Measurements from ENCODE around the gene ETV4. TPM values are rescaled to one million over a fixed set of nuclear protein-coding genes. Genes with fewer than 3 reads are reported as not detected.

The ETV4 gene
- total and polyA plus RNA-seq, 2 of the 13 experiments (the other 11 are each of a cell fraction or from before 2014, with no cell fraction given), result 128 to 330 TPM

GRCh38 chr17:43545383-43545632, 832 bp downstream of the ETV4 start (continued):
- TF ChIP-seq, protein P1, sequence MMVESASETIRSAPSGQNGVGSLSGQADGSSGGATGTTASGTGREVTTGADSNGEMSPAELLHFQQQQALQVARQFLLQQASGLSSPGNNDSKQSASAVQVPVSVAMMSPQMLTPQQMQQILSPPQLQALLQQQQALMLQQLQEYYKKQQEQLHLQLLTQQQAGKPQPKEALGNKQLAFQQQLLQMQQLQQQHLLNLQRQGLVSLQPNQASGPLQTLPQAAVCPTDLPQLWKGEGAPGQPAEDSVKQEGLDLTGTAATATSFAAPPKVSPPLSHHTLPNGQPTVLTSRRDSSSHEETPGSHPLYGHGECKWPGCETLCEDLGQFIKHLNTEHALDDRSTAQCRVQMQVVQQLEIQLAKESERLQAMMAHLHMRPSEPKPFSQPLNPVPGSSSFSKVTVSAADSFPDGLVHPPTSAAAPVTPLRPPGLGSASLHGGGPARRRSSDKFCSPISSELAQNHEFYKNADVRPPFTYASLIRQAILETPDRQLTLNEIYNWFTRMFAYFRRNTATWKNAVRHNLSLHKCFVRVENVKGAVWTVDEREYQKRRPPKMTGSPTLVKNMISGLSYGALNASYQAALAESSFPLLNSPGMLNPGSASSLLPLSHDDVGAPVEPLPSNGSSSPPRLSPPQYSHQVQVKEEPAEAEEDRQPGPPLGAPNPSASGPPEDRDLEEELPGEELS (CRISPR knock-in tag; IDR thresholded peaks at IDR 0.05), result peak; percentile 81; the same call in 1 of the 2 replicates
- peak; percentile 95 for TF ChIP-seq MED13 (CRISPR knock-in tag; IDR thresholded peaks at IDR 0.05)
- no peak for TF ChIP-seq CREM (IDR thresholded peaks at IDR 0.05)
- TF ChIP-seq CREM (CRISPR knock-in tag; IDR thresholded peaks at IDR 0.05), result no peak
- TF ChIP-seq FOXA3 (CRISPR knock-in tag; IDR thresholded peaks at IDR 0.05), result no peak; the same call in 1 of the 2 replicates
- TF ChIP-seq CEBPG (CRISPR knock-in tag; IDR thresholded peaks at IDR 0.05), result no peak; the same call in 1 of the 2 replicates
- no peak for TF ChIP-seq ZBTB21 (CRISPR knock-in tag; IDR thresholded peaks at IDR 0.05)
- no peak for TF ChIP-seq CHCHD3 (CRISPR knock-in tag; IDR thresholded peaks at IDR 0.05)
- TF ChIP-seq CBX1 (IDR thresholded peaks at IDR 0.05; ENCODE audit: low read depth), result no peak
- TF ChIP-seq ZNF343 (CRISPR knock-in tag; IDR thresholded peaks at IDR 0.05), result no peak
- TF ChIP-seq, protein P2, sequence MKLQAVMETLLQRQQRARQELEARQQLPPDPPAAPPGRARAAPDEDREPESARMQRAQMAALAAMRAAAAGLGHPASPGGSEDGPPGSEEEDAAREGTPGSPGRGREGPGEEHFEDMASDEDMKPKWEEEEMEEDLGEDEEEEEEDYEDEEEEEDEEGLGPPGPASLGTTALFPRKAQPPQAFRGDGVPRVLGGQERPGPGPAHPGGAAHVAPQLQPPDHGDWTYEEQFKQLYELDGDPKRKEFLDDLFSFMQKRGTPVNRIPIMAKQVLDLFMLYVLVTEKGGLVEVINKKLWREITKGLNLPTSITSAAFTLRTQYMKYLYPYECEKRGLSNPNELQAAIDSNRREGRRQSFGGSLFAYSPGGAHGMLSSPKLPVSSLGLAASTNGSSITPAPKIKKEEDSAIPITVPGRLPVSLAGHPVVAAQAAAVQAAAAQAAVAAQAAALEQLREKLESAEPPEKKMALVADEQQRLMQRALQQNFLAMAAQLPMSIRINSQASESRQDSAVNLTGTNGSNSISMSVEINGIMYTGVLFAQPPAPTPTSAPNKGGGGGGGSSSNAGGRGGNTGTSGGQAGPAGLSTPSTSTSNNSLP (IDR thresholded peaks at IDR 0.05; ENCODE audit: low read depth, low read length), result no peak
- TF ChIP-seq, protein P3, sequence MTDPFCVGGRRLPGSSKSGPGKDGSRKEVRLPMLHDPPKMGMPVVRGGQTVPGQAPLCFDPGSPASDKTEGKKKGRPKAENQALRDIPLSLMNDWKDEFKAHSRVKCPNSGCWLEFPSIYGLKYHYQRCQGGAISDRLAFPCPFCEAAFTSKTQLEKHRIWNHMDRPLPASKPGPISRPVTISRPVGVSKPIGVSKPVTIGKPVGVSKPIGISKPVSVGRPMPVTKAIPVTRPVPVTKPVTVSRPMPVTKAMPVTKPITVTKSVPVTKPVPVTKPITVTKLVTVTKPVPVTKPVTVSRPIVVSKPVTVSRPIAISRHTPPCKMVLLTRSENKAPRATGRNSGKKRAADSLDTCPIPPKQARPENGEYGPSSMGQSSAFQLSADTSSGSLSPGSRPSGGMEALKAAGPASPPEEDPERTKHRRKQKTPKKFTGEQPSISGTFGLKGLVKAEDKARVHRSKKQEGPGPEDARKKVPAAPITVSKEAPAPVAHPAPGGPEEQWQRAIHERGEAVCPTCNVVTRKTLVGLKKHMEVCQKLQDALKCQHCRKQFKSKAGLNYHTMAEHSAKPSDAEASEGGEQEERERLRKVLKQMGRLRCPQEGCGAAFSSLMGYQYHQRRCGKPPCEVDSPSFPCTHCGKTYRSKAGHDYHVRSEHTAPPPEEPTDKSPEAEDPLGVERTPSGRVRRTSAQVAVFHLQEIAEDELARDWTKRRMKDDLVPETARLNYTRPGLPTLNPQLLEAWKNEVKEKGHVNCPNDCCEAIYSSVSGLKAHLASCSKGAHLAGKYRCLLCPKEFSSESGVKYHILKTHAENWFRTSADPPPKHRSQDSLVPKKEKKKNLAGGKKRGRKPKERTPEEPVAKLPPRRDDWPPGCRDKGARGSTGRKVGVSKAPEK (CRISPR knock-in tag; IDR thresholded peaks at IDR 0.05; ENCODE audit: borderline replicate concordance), result no peak
- TF ChIP-seq ZNF670 (CRISPR knock-in tag; IDR thresholded peaks at IDR 0.05; ENCODE audit: borderline replicate concordance), result no peak
- TF ChIP-seq CSRNP2 (CRISPR knock-in tag; conservative IDR thresholded peaks at IDR 0.05; ENCODE audit: low read depth), result no peak
- peak; percentile 73 for TF ChIP-seq BHLHE40 (IDR thresholded peaks at IDR 0.05; ENCODE audit: low read length)
- no peak for TF ChIP-seq TIGD3 (CRISPR knock-in tag; IDR thresholded peaks at IDR 0.05; ENCODE audit: borderline replicate concordance)
- TF ChIP-seq SP5 (CRISPR knock-in tag; IDR thresholded peaks at IDR 0.05; ENCODE audit: borderline replicate concordance, low read depth), result peak; percentile 95; the same call in 1 of the 2 replicates
- no peak for TF ChIP-seq DBP (CRISPR knock-in tag; IDR thresholded peaks at IDR 0.05; ENCODE audit: not compliant biosample characterization)
- TF ChIP-seq, protein P4, sequence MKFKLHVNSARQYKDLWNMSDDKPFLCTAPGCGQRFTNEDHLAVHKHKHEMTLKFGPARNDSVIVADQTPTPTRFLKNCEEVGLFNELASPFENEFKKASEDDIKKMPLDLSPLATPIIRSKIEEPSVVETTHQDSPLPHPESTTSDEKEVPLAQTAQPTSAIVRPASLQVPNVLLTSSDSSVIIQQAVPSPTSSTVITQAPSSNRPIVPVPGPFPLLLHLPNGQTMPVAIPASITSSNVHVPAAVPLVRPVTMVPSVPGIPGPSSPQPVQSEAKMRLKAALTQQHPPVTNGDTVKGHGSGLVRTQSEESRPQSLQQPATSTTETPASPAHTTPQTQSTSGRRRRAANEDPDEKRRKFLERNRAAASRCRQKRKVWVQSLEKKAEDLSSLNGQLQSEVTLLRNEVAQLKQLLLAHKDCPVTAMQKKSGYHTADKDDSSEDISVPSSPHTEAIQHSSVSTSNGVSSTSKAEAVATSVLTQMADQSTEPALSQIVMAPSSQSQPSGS (CRISPR knock-in tag; IDR thresholded peaks at IDR 0.05), result 0 out of 2 replicates have a peak, but pooled peaks have one; percentile 36
- no peak for TF ChIP-seq HCFC1 (IDR thresholded peaks at IDR 0.05; ENCODE audit: low read depth, low read length)
